ACC112 (cell line): ENCODE results near the gene SOX5.

Experiments used
- H2AFZ ChIP-seq: fragments of 200-600 bp; sonication (generic); one replicate; pipeline ENCODE4 v1.6.0; 2017; ENCODE audit warnings: antibody characterized with exemption, low read length; ENCODE audit not compliant: unreplicated experiment
- H3K27ac ChIP-seq: fragments of 200-600 bp; sonication (generic); 2 replicates; pipeline ENCODE4 v1.5.1; 2014; ENCODE audit warnings: low read depth, mild to moderate bottlenecking, antibody characterized with exemption, low read length, moderate library complexity
- H3K27me3 ChIP-seq: fragments of 200-600 bp; sonication (generic); 2 replicates; pipeline ENCODE4 v1.6.1; 2014; ENCODE audit warnings: mild to moderate bottlenecking, antibody characterized with exemption, low read length, moderate library complexity, mixed read lengths; ENCODE audit not compliant: insufficient read depth
- H3K36me3 ChIP-seq: fragments of 200-600 bp; sonication (generic); 2 replicates; pipeline ENCODE4 v1.6.1; 2016; ENCODE audit warnings: mild to moderate bottlenecking, antibody characterized with exemption, low read length, moderate library complexity, mixed read lengths; ENCODE audit not compliant: insufficient read depth
- H3K4me1 ChIP-seq: fragments of 200-600 bp; sonication (generic); one replicate; pipeline ENCODE4 v1.6.1; 2016; ENCODE audit warnings: low read length, mixed read lengths; ENCODE audit not compliant: insufficient read depth, unreplicated experiment, control insufficient read depth
- H3K4me3 ChIP-seq: fragments of 200-600 bp; sonication (generic); 2 replicates; pipeline ENCODE4 v1.5.1; 2014; ENCODE audit warnings: mild to moderate bottlenecking, low read depth, low read length
- H3K79me2 ChIP-seq: fragments of 200-600 bp; sonication (generic); one replicate; pipeline ENCODE4 v1.6.0; 2016; ENCODE audit warnings: low read length; ENCODE audit not compliant: control insufficient read depth, unreplicated experiment, insufficient read depth

Gene SOX5

GRCh38 chr12:23626791-23627190, 322.7 kb downstream of the SOX5 start:
- Histone ChIP-seq H3K79me2 (no peaks in the 10 kb centered on the region), H3K36me3 (no peaks in the 10 kb centered on the region), H2AFZ (no peak overlapping the region), H3K27ac (no peak overlapping the region), H3K4me3 (no peak overlapping the region), H3K27me3 (no peaks in the 10 kb centered on the region), H3K4me1 (no peaks in the 10 kb centered on the region)

- Histone ChIP-seq H3K79me2 (no peaks in the 10 kb centered on the region), H3K4me1 (no peaks in the 10 kb centered on the region), H3K36me3 (no peaks in the 10 kb centered on the region), H3K27ac (no peak overlapping the region), H2AFZ (no peak overlapping the region), H3K4me3 (no peak overlapping the region), H3K27me3 (no peaks in the 10 kb centered on the region)
Measured at GRCh38 chr12:23621900-23622299, 327.6 kb downstream of the SOX5 start.

GRCh38 chr12:23618718-23619117, 330.8 kb downstream of the SOX5 start:
- no peaks in the 10 kb centered on the region for H3K4me1 ChIP-seq
- no peak overlapping the region for H3K27ac ChIP-seq
- H3K27me3 ChIP-seq: no peaks in the 10 kb centered on the region
- no peak overlapping the region for H3K4me3 ChIP-seq
- no peaks in the 10 kb centered on the region for H3K79me2 ChIP-seq
- H3K36me3 ChIP-seq: no peaks in the 10 kb centered on the region
- H2AFZ ChIP-seq: no peak overlapping the region

DNA sequence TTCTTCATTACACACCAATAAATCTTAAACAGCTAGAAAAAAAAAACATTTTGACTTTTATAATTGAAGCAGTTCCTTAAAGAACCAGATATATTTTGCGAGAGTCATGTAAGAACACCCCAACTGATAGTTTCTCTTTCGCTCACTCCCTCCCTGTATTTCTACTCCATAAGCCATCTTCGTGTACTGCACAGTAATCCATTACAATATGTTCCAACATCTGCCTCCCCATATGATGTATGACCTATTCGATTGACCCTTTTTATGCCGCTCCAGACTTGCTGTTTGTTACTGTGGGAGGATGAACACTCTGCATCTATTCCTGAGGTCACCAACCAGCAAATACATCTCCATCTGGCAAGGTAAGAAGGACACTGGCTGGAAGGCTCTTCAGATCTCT, 331.7 kb downstream of the SOX5 start:
- Histone ChIP-seq H3K27me3 (no peaks in the 10 kb centered on the region), H3K79me2 (no peaks in the 10 kb centered on the region), H3K36me3 (no peaks in the 10 kb centered on the region), H3K4me1 (no peaks in the 10 kb centered on the region), H3K4me3 (no peak overlapping the region), H2AFZ (no peak overlapping the region), H3K27ac (no peak overlapping the region)

GRCh38 chr12:23614280-23614679, 335.2 kb downstream of the SOX5 start:
- no peak overlapping the region for H2AFZ ChIP-seq
- no peaks in the 10 kb centered on the region for H3K4me1 ChIP-seq
- no peaks in the 10 kb centered on the region for H3K27me3 ChIP-seq
- no peak overlapping the region for H3K27ac ChIP-seq
- no peak overlapping the region for H3K4me3 ChIP-seq
- H3K79me2 ChIP-seq: no peaks in the 10 kb centered on the region
- no peaks in the 10 kb centered on the region for H3K36me3 ChIP-seq

DNA sequence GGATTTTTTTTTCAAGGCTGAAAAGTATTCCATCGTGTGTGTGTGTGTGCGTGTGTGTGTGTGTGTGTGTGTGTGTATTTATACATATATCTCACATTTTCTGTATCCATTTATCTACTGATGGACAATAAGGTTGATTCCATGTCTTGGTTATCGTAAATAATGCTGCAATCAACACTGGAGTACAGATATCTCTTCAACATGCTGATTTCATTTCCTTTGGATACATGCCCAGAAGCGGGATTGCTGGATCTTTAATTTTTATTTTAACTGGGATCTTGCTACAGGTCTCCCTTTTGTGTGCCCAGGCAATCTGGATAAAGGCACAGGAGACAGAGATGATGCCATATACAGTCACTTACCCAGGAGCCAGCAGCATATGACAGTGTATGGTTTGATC, 338.1 kb downstream of the SOX5 start:
- no peak overlapping the region for H2AFZ ChIP-seq
- no peak overlapping the region for H3K27ac ChIP-seq
- H3K36me3 ChIP-seq: no peaks in the 10 kb centered on the region
- H3K27me3 ChIP-seq: no peaks in the 10 kb centered on the region
- no peak overlapping the region for H3K4me3 ChIP-seq
- H3K4me1 ChIP-seq: no peaks in the 10 kb centered on the region
- no peaks in the 10 kb centered on the region for H3K79me2 ChIP-seq

GRCh38 chr12:23600919-23601318, 348.6 kb downstream of the SOX5 start:
- no peak overlapping the region for H2AFZ ChIP-seq
- no peaks in the 10 kb centered on the region for H3K36me3 ChIP-seq
- H3K27ac ChIP-seq: no peak overlapping the region
- no peaks in the 10 kb centered on the region for H3K4me1 ChIP-seq
- no peak overlapping the region for H3K4me3 ChIP-seq
- no peaks in the 10 kb centered on the region for H3K79me2 ChIP-seq
- no peaks in the 10 kb centered on the region for H3K27me3 ChIP-seq

- H3K79me2 ChIP-seq: no peaks in the 10 kb centered on the region
Measured at GRCh38 chr12:23596568-23596967, 352.9 kb downstream of the SOX5 start.

GRCh38 chr12:23587833-23588559, 361.5 kb downstream of the SOX5 start:
- Histone ChIP-seq H3K79me2 (no peaks in the 10 kb centered on the region), H3K27me3 (no peaks in the 10 kb centered on the region), H2AFZ (no peak overlapping the region), H3K36me3 (no peaks in the 10 kb centered on the region), H3K4me1 (no peaks in the 10 kb centered on the region), H3K27ac (no peak overlapping the region), H3K4me3 (no peak overlapping the region)

More at GRCh38 chr12:23596568-23596967, 352.9 kb downstream of the SOX5 start:
- Histone ChIP-seq H3K4me1 (no peaks in the 10 kb centered on the region), H3K36me3 (no peaks in the 10 kb centered on the region), H3K27me3 (no peaks in the 10 kb centered on the region), H3K4me3 (no peak overlapping the region), H3K27ac (no peak overlapping the region), H2AFZ (no peak overlapping the region)

- no peaks in the 10 kb centered on the region for H3K4me1 ChIP-seq
- no peak overlapping the region for H2AFZ ChIP-seq
- no peaks in the 10 kb centered on the region for H3K79me2 ChIP-seq
- H3K27ac ChIP-seq: no peak overlapping the region
- H3K27me3 ChIP-seq: no peaks in the 10 kb centered on the region
- H3K36me3 ChIP-seq: no peaks in the 10 kb centered on the region
- H3K4me3 ChIP-seq: no peak overlapping the region
Measured at GRCh38 chr12:23585782-23586163, 363.7 kb downstream of the SOX5 start.

DNA sequence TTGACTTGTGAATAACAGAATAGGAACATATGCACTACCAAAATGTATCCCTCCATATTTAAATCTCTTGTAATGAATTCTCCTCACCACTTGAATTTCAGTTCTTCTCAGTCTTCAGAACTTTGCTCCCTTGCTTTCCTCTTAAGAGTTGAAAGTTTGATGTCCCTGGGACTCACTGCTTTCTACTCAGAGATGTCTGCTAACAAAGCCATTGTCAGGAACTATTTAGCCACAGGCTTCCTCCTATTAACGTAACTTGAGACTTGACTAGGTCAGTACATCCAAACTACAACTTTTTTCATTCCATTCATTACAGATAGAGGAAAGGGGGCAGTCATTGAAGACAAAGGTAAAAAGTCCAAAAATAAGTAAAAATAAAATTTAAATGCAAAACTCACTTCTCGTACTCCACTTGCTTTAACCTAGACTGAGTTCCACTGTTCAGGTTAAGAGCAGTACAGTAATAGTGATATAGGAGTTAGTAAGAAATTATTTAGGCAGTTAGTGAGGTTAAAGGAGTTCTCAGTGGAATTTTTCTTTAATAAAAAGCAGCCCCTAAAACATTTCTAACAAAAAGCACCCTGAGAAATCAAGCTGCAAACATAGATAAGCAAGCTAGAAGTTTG, 364.2 kb downstream of the SOX5 start:
- H3K79me2 ChIP-seq: no peaks in the 10 kb centered on the region
- H3K27me3 ChIP-seq: no peaks in the 10 kb centered on the region
- no peaks in the 10 kb centered on the region for H3K4me1 ChIP-seq
- no peak overlapping the region for H2AFZ ChIP-seq
- H3K4me3 ChIP-seq: no peak overlapping the region
- H3K36me3 ChIP-seq: no peaks in the 10 kb centered on the region
- H3K27ac ChIP-seq: no peak overlapping the region
